Large intestine (tissue), 3 donors: ENCODE results near the gene LMO2. TPM values are rescaled to one million over a fixed set of nuclear protein-coding genes. Genes with fewer than 3 reads are reported as not detected.
"Not testable (repeated sequence)": the region's sequence is repeated elsewhere in the genome, so short reads cannot be mapped to it uniquely, and the experiment has no call there.

Experiments used
- DNase-seq, 2 donors: peaks; one replicate each; pipeline versions ENCODE4 v3.0.0 to v3.0.0-alpha.2; 2013
- H3K27ac ChIP-seq: one replicate; pipeline ENCODE4 v1.5.1; 2013; ENCODE audit warnings: low read length
- H3K27me3 ChIP-seq: 2 replicates; pipeline ENCODE4 v1.6.1; 2013; ENCODE audit warnings: low read length; ENCODE audit not compliant: control insufficient read depth, insufficient read depth
- H3K36me3 ChIP-seq: 2 replicates; pipeline ENCODE4 v1.6.1; 2013; ENCODE audit warnings: low read length; ENCODE audit not compliant: control insufficient read depth, insufficient read depth
- H3K4me1 ChIP-seq: one replicate; pipeline ENCODE4 v1.6.1; 2013; ENCODE audit warnings: low read length; ENCODE audit not compliant: control insufficient read depth, insufficient read depth
- H3K4me3 ChIP-seq: one replicate; pipeline ENCODE4 v1.5.1; 2013; ENCODE audit warnings: low read length
- H3K9me3 ChIP-seq: one replicate; pipeline ENCODE4 v1.6.1; 2013; ENCODE audit warnings: mild to moderate bottlenecking, low read depth, low read length, moderate library complexity; ENCODE audit not compliant: control insufficient read depth
- WGBS: methylation state at CpG from one replicate; pipeline ENCODE4 v1.1.5; 2013; ENCODE audit warnings: low lambda C conversion rate; ENCODE audit not compliant: insufficient coverage; 5-methylcytosine and 5-hydroxymethylcytosine counted together
- polyA plus RNA-seq: library from polyadenylated mRNA; unstranded; fragments of 120-200 nt; gene quantifications from one replicate; pipeline ENCODE4 v1.2.1, GENCODE V29; 2013

LMO2 gene
- polyA plus RNA-seq, 1 donor: 11.8 TPM

- no CpG with 5 or more reads among the region's 4 CpGs for WGBS
- H3K27ac ChIP-seq: no peak overlapping the region
- H3K9me3 ChIP-seq: peaks cover 4% of the 10 kb centered on the region
- H3K4me3 ChIP-seq: no peak overlapping the region
- peaks cover 55% of the 10 kb centered on the region for H3K27me3 ChIP-seq
- no peak for DNase-seq
- H3K4me1 ChIP-seq: peaks cover 3% of the 10 kb centered on the region
- H3K36me3 ChIP-seq: no peaks in the 10 kb centered on the region
These were observed 64.7 kb downstream of the LMO2 start for GRCh38 chr11:33827206-33827605.

GRCh38 chr11:33825854-33826560, 65.9 kb downstream of the LMO2 start:
- H3K4me1 ChIP-seq: peaks cover 3% of the 10 kb centered on the region
- no peaks in the 10 kb centered on the region for H3K36me3 ChIP-seq
- no peak overlapping the region for H3K4me3 ChIP-seq
- no peak for DNase-seq
- H3K27ac ChIP-seq: no peak overlapping the region
- peaks cover 57% of the 10 kb centered on the region for H3K27me3 ChIP-seq
- 100% methylated on average over 1 of the region's 3 CpGs for WGBS
- peaks cover 4% of the 10 kb centered on the region for H3K9me3 ChIP-seq

- WGBS: 100% methylated on average over 1 of the region's 3 CpGs
- H3K4me1 ChIP-seq, H3K9me3 ChIP-seq, H3K36me3 ChIP-seq, H3K4me3 ChIP-seq, DNase-seq, H3K27ac ChIP-seq: not testable (repeated sequence)
- peaks cover 52% of the 10 kb centered on the region for H3K27me3 ChIP-seq
These were observed 68.9 kb downstream of the LMO2 start for GRCh38 chr11:33822981-33823380.

GRCh38 chr11:33819278-33820035, 72.4 kb downstream of the LMO2 start:
- H3K27me3 ChIP-seq: peaks cover 38% of the 10 kb centered on the region
- 100% methylated on average over 1 of the region's 16 CpGs for WGBS
- H3K4me1 ChIP-seq: no peaks in the 10 kb centered on the region
- no peaks in the 10 kb centered on the region for H3K36me3 ChIP-seq
- no peak overlapping the region for H3K27ac ChIP-seq
- no peak for DNase-seq
- H3K9me3 ChIP-seq: no peaks in the 10 kb centered on the region
- no peak overlapping the region for H3K4me3 ChIP-seq

Other genes with a start within 250 kb of the LMO2 start
- gene C11orf91, start 191.2 kb downstream of the LMO2 start, polyA plus RNA-seq: not detected
- gene CD59, start 155.7 kb downstream of the LMO2 start, polyA plus RNA-seq: 121 TPM
- 37.5 TPM for gene FBXO3, start 117.6 kb downstream of the LMO2 start, polyA plus RNA-seq
- 162 TPM for gene CAPRIN1, start 159.7 kb upstream of the LMO2 start, polyA plus RNA-seq
- 37.0 TPM for gene NAT10, start 213.6 kb upstream of the LMO2 start, polyA plus RNA-seq